MCF 10A (cell line): Measurements from ENCODE around the gene SNRPB. TPM values are rescaled to one million over a fixed set of nuclear protein-coding genes. Genes with fewer than 3 reads are reported as not detected.

ENCODE experiments used
- BruUV-seq: library from RNA; stranded (reverse); fragments of 400-500 nt; replicated peaks from 2 replicates; lab custom pipeline; 2021; lab: Mats Ljungman, UMichigan
- CTCF ChIA-PET: fragments of 300-600 bp; sonication (Branson Sonifier 250); formaldehyde crosslinking; extraction: SDS; loops from one replicate; lab custom pipeline; 2021; ENCODE audit warnings: antibody characterized with exemption, inconsistent platforms; lab: Yijun Ruan, JAX
- POLR2A ChIA-PET: fragments of 300-600, 350-650 bp; sonication (Branson Sonifier 250); formaldehyde crosslinking; extraction: SDS; loops from one replicate; lab custom pipeline; 2020; ENCODE audit warnings: antibody characterized with exemption, inconsistent platforms; lab: Yijun Ruan, JAX
- DNase-seq: peaks from one replicate; pipeline ENCODE4 v3.0.0-alpha.2; 2018; ENCODE audit not compliant: unreplicated experiment
- H3K27ac Mint-ChIP-seq: one replicate; pipeline ENCODE4 v1.8.0; 2022; ENCODE audit warnings: mild to moderate bottlenecking, low read depth, mixed read lengths; ENCODE audit not compliant: unreplicated experiment
- H3K27me3 Mint-ChIP-seq: one replicate; pipeline ENCODE4 v1.8.0; 2022; ENCODE audit warnings: mixed read lengths; ENCODE audit not compliant: insufficient read depth, unreplicated experiment
- H3K36me3 Mint-ChIP-seq: one replicate; pipeline ENCODE4 v1.8.0; 2022; ENCODE audit warnings: mild to moderate bottlenecking, moderate library complexity, mixed read lengths; ENCODE audit not compliant: insufficient read depth, unreplicated experiment
- H3K4me1 Mint-ChIP-seq: one replicate; pipeline ENCODE4 v1.8.0; 2022; ENCODE audit warnings: mixed read lengths; ENCODE audit not compliant: insufficient read depth, unreplicated experiment
- H3K4me3 Mint-ChIP-seq: one replicate; pipeline ENCODE4 v1.8.0; 2022; ENCODE audit warnings: mild to moderate bottlenecking, moderate library complexity, mixed read lengths; ENCODE audit not compliant: unreplicated experiment
- H3K9me3 Mint-ChIP-seq: one replicate; pipeline ENCODE4 v1.8.0; 2022; ENCODE audit warnings: mixed read lengths; ENCODE audit not compliant: unreplicated experiment
- CTCF ChIP-seq: fragments of 200-600 bp; IDR thresholded peaks from one replicate; pipeline ENCODE4 v1.8.0; 2022; ENCODE audit warnings: antibody characterized with exemption, mild to moderate bottlenecking; ENCODE audit not compliant: unreplicated experiment
- intact Hi-C: fragments of 100-400 bp; cut with micrococcal nuclease; formaldehyde crosslinking; loops from 2 replicates; pipeline ENCODE4 v1.14.1; 2022
- total RNA-seq: library from RNA; stranded (reverse); gene quantifications from 2 replicates; pipeline ENCODE4 v1.2.3, GENCODE V29; 2022

The SNRPB gene
- total RNA-seq, 1 experiment from 2014 or later, result 236 TPM

GRCh38 chr20:2468581-2469407, 1.8 kb downstream of the SNRPB start:
- CTCF ChIA-PET, result interaction anchor here (0.5 to 6.8 kb wide), 15 partner anchors 11 to 704 kb away, joined by 3 to 62 read pairs (median 5); no protein-coding TSS in a partner anchor
- POLR2A ChIA-PET, result interaction anchor here (0.5 to 5.1 kb wide), 16 partner anchors 8 to 705 kb away, joined by 3 to 75 read pairs (median 4); partner anchors contain the start of genes IDH3B, LZTS3, NOP56 and ZNF343
- TF ChIP-seq CTCF, result no peak
- BruUV-seq, result no TSS peak
- Mint-ChIP-seq H3K4me1 (peaks cover 50% of the 10 kb centered on the region), H3K27ac (peak overlapping the region; percentile 100), H3K36me3 (peaks cover 59% of the 10 kb centered on the region), H3K4me3 (peak overlapping the region; percentile 96), H3K27me3 (no peaks in the 10 kb centered on the region), H3K9me3 (no peaks in the 10 kb centered on the region)
- intact Hi-C loops, result no loop called here
- DNase-seq, result no peak

- no peak for DNase-seq
- intact Hi-C loops, result no loop called here
- POLR2A ChIA-PET, result interaction anchor here (0.6 to 5.1 kb wide), 5 partner anchors 7 to 260 kb away, joined by 3 to 75 read pairs (median 11); partner anchors contain the start of gene NOP56
- H3K9me3 Mint-ChIP-seq, result no peaks in the 10 kb centered on the region
- CTCF ChIA-PET, result interaction anchor here (0.6 to 6.8 kb wide), 7 partner anchors 9 to 231 kb away, joined by 3 to 62 read pairs (median 5); no protein-coding TSS in a partner anchor
- TF ChIP-seq CTCF, result no peak
- H3K36me3 Mint-ChIP-seq, result peaks cover 72% of the 10 kb centered on the region
- no peaks in the 10 kb centered on the region for H3K27me3 Mint-ChIP-seq
- no TSS peak for BruUV-seq
- H3K4me3 Mint-ChIP-seq, result peak overlapping the region; percentile 96
- H3K4me1 Mint-ChIP-seq, result peaks cover 43% of the 10 kb centered on the region
- H3K27ac Mint-ChIP-seq, result peak overlapping the region; percentile 32
These were observed 3.2 kb downstream of the SNRPB start for GRCh38 chr20:2467412-2467811.

- H3K4me3 Mint-ChIP-seq, result no peak overlapping the region
- peaks cover 88% of the 10 kb centered on the region for H3K36me3 Mint-ChIP-seq
- intact Hi-C loops, result no loop called here
- no TSS peak for BruUV-seq
- CTCF ChIA-PET, result interaction anchor here (0.5 to 6.8 kb wide), 4 partner anchors 13 to 229 kb away, joined by 3 to 62 read pairs (median 4); no protein-coding TSS in a partner anchor
- no peaks in the 10 kb centered on the region for H3K9me3 Mint-ChIP-seq
- no peak overlapping the region for H3K27ac Mint-ChIP-seq
- no peaks in the 10 kb centered on the region for H3K27me3 Mint-ChIP-seq
- DNase-seq, result no peak
- peaks cover 27% of the 10 kb centered on the region for H3K4me1 Mint-ChIP-seq
- TF ChIP-seq CTCF, result no peak
- POLR2A ChIA-PET, result interaction anchor here (0.6 kb wide), 1 partner anchor 271 kb away, joined by 3 read pairs; no protein-coding TSS in a partner anchor
These were observed 5.5 kb downstream of the SNRPB start for GRCh38 chr20:2465100-2465499.

GRCh38 chr20:2463616-2464365, 6.8 kb downstream of the SNRPB start:
- H3K27ac Mint-ChIP-seq, result no peak overlapping the region

More at GRCh38 chr20:2463616-2464365, 6.8 kb downstream of the SNRPB start:
- ChIA-PET POLR2A (no interaction called here), CTCF (interaction anchor here (0.6 to 2.4 kb wide), 5 partner anchors 9 to 256 kb away, joined by 3 to 30 read pairs (median 4); no protein-coding TSS in a partner anchor)
- Mint-ChIP-seq H3K27me3 (no peaks in the 10 kb centered on the region), H3K9me3 (no peaks in the 10 kb centered on the region), H3K4me3 (no peak overlapping the region), H3K36me3 (peaks cover 85% of the 10 kb centered on the region), H3K4me1 (peaks cover 16% of the 10 kb centered on the region)
- BruUV-seq, result no TSS peak
- TF ChIP-seq CTCF, result no peak
- DNase-seq, result no peak
- intact Hi-C loops, result no loop called here
